Osteocyte (in vitro differentiated cells): ENCODE results near the gene SLC8A1. TPM values are rescaled to one million over a fixed set of nuclear protein-coding genes. Genes with fewer than 3 reads are reported as not detected.

Experiments
- DNase-seq: peaks from one replicate; pipeline ENCODE4 v3.0.0; 2021; ENCODE audit warnings: mixed read lengths; ENCODE audit not compliant: unreplicated experiment; ENCODE audit errors: extremely low spot score
- H3K27ac Mint-ChIP-seq: one replicate; pipeline ENCODE4 v1.8.0; 2021; ENCODE audit warnings: mild to moderate bottlenecking, mixed read lengths; ENCODE audit not compliant: unreplicated experiment
- H3K27me3 Mint-ChIP-seq: one replicate; pipeline ENCODE4 v1.8.0; 2021; ENCODE audit warnings: mixed read lengths; ENCODE audit not compliant: unreplicated experiment
- H3K36me3 Mint-ChIP-seq: one replicate; pipeline ENCODE4 v1.8.0; 2021; ENCODE audit warnings: mixed read lengths; ENCODE audit not compliant: unreplicated experiment
- H3K4me1 Mint-ChIP-seq: one replicate; pipeline ENCODE4 v1.8.0; 2021; ENCODE audit warnings: mixed read lengths; ENCODE audit not compliant: unreplicated experiment
- H3K4me3 Mint-ChIP-seq: one replicate; pipeline ENCODE4 v1.8.0; 2021; ENCODE audit warnings: mild to moderate bottlenecking, moderate library complexity, mixed read lengths; ENCODE audit not compliant: unreplicated experiment
- H3K9me3 Mint-ChIP-seq: one replicate; pipeline ENCODE4 v1.8.0; 2021; ENCODE audit warnings: mixed read lengths; ENCODE audit not compliant: unreplicated experiment
- total RNA-seq: library from RNA; stranded (reverse); gene quantifications from 2 replicates; pipeline ENCODE4 v1.2.1, GENCODE V29; 2021
- TF ChIP-seq, protein P1 (sequence below): fragments of 200-600 bp; sonication (generic); IDR thresholded peaks from 2 replicates; pipeline ENCODE4 v1.5.0; 2021; ENCODE audit warnings: antibody characterized with exemption, mild to moderate bottlenecking, moderate library complexity

The SLC8A1 gene
- total RNA-seq, 1 donor from 2014 or later: 17.3 TPM

DNA sequence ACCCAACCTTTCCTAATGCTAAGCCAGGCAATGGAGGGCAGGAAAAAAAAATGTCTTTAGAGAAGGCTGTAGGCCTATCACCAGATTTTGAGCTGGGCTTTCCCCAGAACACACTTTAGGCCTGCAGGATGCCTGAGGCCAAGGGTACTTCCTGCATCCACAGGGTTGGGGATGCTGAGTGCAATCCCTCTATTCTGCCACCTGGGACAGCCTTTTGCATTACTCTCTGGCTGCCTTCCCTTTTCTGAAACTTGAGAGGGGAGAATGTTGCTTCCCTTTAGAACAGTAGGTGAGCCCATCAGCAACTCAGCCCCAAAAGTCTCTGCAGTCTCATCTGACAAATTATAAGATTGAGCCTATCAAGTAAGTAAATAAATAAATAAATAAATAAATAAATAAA, 195.2 kb downstream of the SLC8A1 start:
- no peak overlapping the region for H3K4me3 Mint-ChIP-seq
- H3K9me3 Mint-ChIP-seq: no peaks in the 10 kb centered on the region
- H3K27ac Mint-ChIP-seq: no peak overlapping the region
- no peak for DNase-seq
- peaks cover 2% of the 10 kb centered on the region for H3K27me3 Mint-ChIP-seq
- H3K36me3 Mint-ChIP-seq: no peaks in the 10 kb centered on the region
- H3K4me1 Mint-ChIP-seq: no peaks in the 10 kb centered on the region
- TF ChIP-seq, protein P1, sequence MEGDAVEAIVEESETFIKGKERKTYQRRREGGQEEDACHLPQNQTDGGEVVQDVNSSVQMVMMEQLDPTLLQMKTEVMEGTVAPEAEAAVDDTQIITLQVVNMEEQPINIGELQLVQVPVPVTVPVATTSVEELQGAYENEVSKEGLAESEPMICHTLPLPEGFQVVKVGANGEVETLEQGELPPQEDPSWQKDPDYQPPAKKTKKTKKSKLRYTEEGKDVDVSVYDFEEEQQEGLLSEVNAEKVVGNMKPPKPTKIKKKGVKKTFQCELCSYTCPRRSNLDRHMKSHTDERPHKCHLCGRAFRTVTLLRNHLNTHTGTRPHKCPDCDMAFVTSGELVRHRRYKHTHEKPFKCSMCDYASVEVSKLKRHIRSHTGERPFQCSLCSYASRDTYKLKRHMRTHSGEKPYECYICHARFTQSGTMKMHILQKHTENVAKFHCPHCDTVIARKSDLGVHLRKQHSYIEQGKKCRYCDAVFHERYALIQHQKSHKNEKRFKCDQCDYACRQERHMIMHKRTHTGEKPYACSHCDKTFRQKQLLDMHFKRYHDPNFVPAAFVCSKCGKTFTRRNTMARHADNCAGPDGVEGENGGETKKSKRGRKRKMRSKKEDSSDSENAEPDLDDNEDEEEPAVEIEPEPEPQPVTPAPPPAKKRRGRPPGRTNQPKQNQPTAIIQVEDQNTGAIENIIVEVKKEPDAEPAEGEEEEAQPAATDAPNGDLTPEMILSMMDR: peak; percentile 26

DNA sequence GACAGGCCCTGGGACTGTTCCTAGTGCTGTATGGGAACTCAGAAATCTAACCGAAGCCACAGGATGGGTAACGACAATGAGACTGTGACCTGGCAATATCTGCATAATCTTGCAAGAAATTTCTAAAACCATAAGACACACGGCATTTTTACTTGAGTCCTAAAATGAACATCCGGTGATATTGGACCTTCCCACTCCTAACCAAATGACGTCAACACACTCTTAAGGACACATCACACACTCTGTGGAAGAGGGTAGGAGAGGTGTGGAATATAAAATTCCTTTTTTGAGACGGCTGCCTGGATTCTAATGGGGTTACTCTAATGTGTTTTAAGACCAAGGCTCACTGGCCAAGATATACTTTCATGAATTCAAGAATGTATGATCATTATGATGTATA, 195.9 kb downstream of the SLC8A1 start:
- H3K36me3 Mint-ChIP-seq: no peaks in the 10 kb centered on the region
- no peak overlapping the region for H3K4me3 Mint-ChIP-seq
- no peak for DNase-seq
- no peaks in the 10 kb centered on the region for H3K4me1 Mint-ChIP-seq
- H3K27ac Mint-ChIP-seq: no peak overlapping the region
- H3K9me3 Mint-ChIP-seq: no peaks in the 10 kb centered on the region
- H3K27me3 Mint-ChIP-seq: peaks cover 2% of the 10 kb centered on the region
- TF ChIP-seq, protein P1: no peak

DNA sequence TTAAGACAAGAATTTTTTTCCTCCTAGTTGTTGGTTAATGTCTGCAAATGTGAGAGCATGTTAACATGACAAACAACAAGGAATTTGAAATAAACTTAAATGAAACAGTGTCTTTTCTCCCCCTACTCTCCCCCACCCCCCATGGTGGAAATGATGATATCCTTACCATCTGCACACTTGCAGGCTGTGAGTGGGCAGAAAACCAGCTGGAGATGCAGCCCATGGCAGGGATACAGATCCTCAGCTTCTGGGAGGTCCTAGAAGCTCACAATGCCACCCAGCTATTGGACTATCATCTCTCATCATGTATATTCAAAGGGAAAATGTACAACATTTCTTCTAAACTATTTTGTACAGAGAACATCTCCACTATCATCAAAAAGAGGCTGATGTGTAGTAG, 196.8 kb downstream of the SLC8A1 start:
- no peak overlapping the region for H3K4me3 Mint-ChIP-seq
- DNase-seq: no peak

DNA sequence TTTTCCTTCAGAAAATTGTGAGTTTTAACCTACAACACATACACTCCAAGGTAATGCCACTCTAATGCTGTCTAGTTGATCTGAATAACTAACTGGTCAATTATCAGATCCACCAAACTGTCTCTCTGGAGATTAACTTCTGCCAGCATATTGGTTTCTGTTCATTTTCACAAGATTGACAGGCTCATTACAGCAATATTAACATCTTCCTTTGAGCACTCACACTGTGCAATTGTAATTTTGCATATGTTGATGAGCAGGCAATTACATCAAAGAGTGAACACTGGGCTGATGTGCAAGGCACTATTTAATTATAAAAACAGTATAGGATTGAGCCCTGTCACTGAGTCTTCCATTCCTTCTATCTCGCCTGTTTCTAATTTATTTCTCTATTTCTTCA, 197.3 kb downstream of the SLC8A1 start:
- TF ChIP-seq, protein P1: no peak
- Mint-ChIP-seq H3K4me3 (no peak overlapping the region), H3K27ac (no peak overlapping the region), H3K4me1 (no peaks in the 10 kb centered on the region), H3K9me3 (no peaks in the 10 kb centered on the region), H3K27me3 (no peaks in the 10 kb centered on the region), H3K36me3 (no peaks in the 10 kb centered on the region)
- DNase-seq: no peak

More for the DNA sequence above, 196.8 kb downstream of the SLC8A1 start:
- Mint-ChIP-seq H3K36me3 (no peaks in the 10 kb centered on the region), H3K4me1 (no peaks in the 10 kb centered on the region), H3K27me3 (peaks cover 2% of the 10 kb centered on the region), H3K27ac (no peak overlapping the region), H3K9me3 (no peaks in the 10 kb centered on the region)
- TF ChIP-seq, protein P1: no peak

DNA sequence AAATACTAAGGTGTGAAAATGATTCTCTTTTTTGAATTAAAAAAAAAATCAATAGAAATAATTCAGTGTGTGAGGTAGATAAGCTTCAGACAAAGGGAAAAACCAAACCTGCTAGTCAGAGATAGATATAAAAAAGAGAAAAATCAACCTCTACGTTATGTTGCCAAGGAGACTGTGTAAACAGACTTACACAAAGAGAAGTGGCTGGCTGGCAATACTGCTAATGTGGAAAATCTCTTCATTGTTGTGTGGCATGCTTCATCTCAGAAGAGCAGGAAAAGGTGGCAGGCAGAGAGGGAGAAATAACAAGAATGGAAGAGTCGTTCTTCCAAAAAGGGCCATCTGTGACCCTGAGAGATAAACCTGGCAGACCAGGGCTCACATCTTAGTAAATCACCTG, 200.8 kb downstream of the SLC8A1 start:
- H3K27ac Mint-ChIP-seq: no peak overlapping the region
- TF ChIP-seq, protein P1: no peak
- H3K4me1 Mint-ChIP-seq: peaks cover 10% of the 10 kb centered on the region
- no peak for DNase-seq
- H3K4me3 Mint-ChIP-seq: no peak overlapping the region
- H3K27me3 Mint-ChIP-seq: no peaks in the 10 kb centered on the region
- H3K9me3 Mint-ChIP-seq: no peaks in the 10 kb centered on the region
- H3K36me3 Mint-ChIP-seq: no peaks in the 10 kb centered on the region
